Smooth muscle cell (in vitro differentiated cells): ENCODE results near the gene DNAJC25. TPM values are rescaled to one million over a fixed set of nuclear protein-coding genes. Genes with fewer than 3 reads are reported as not detected.

ENCODE experiments used
- DNase-seq: peaks from one replicate; lab custom pipeline; 2025; ENCODE audit not compliant: unreplicated experiment; lab: John Stamatoyannopoulos, UW
- H2AFZ ChIP-seq: fragments of 200-600 bp; sonication (generic); 2 replicates; pipeline ENCODE4 v1.6.0; 2016; ENCODE audit warnings: antibody characterized with exemption, low read depth, mild to moderate bottlenecking
- H3F3A ChIP-seq: fragments of 200-600 bp; sonication (generic); 2 replicates; pipeline ENCODE4 v1.6.0; 2017; ENCODE audit warnings: antibody characterized with exemption, low read depth
- H3K27ac ChIP-seq: fragments of 200-600 bp; sonication (generic); 2 replicates; pipeline ENCODE4 v1.5.1; 2016; ENCODE audit warnings: low read depth, mild to moderate bottlenecking
- H3K27me3 ChIP-seq: fragments of 200-600 bp; sonication (generic); 2 replicates; pipeline ENCODE4 v1.6.1; 2016; ENCODE audit warnings: low read depth, mild to moderate bottlenecking
- H3K36me3 ChIP-seq: fragments of 200-600 bp; sonication (generic); 2 replicates; pipeline ENCODE4 v1.5.1; 2016; ENCODE audit warnings: low read depth
- H3K4me1 ChIP-seq: fragments of 200-600 bp; sonication (generic); 2 replicates; pipeline ENCODE4 v1.5.1; 2016; ENCODE audit warnings: low read depth
- H3K4me2 ChIP-seq: fragments of 200-600 bp; sonication (generic); 2 replicates; pipeline ENCODE4 v1.6.0; 2016; ENCODE audit warnings: mild to moderate bottlenecking
- H3K4me3 ChIP-seq: fragments of 200-600 bp; sonication (generic); 2 replicates; pipeline ENCODE4 v1.5.1; 2016; ENCODE audit warnings: mild to moderate bottlenecking
- H3K79me2 ChIP-seq: fragments of 200-600 bp; sonication (generic); 2 replicates; pipeline ENCODE4 v1.6.0; 2016; ENCODE audit warnings: low read depth, mild to moderate bottlenecking
- H3K9ac ChIP-seq: fragments of 200-600 bp; sonication (generic); 2 replicates; pipeline ENCODE4 v1.6.0; 2016; ENCODE audit warnings: low read depth
- H3K9me3 ChIP-seq: fragments of 200-600 bp; sonication (generic); replicated peaks from 2 replicates; pipeline ENCODE4 v1.5.1; 2016; ENCODE audit warnings: low read depth
- H4K20me1 ChIP-seq: fragments of 200-600 bp; sonication (generic); 2 replicates; pipeline ENCODE4 v1.6.0; 2016; ENCODE audit warnings: low read depth
- WGBS: methylation state at CpG from one replicate; pipeline ENCODE4 v1.1.7; 2016; ENCODE audit warnings: low lambda C conversion rate; 5-methylcytosine and 5-hydroxymethylcytosine counted together
- polyA plus RNA-seq: library from polyadenylated mRNA; unstranded; fragments of >200 nt; fragmentation: Nextera tagmentation; extraction: Ambion mirVana; gene quantifications from 2 replicates; pipeline ENCODE4 v1.2.1, GENCODE V29; 2016
- total RNA-seq: library from RNA; depleted of rRNA; stranded (reverse); fragments of >200 nt; gene quantifications from 2 replicates; pipeline ENCODE4 v1.2.3, GENCODE V29; 2014
- TF ChIP-seq, protein P1 (sequence below): fragments of 200-600 bp; sonication (generic); IDR thresholded peaks from 2 replicates; pipeline ENCODE4 v1.5.1; 2017; ENCODE audit warnings: borderline replicate concordance, mild to moderate bottlenecking, antibody characterized with exemption; ENCODE audit not compliant: insufficient read depth, poor library complexity, severe bottlenecking

The DNAJC25 gene
- total and polyA plus RNA-seq, 2 experiments from 2014 or later, result 13.1 to 17.4 TPM

DNA sequence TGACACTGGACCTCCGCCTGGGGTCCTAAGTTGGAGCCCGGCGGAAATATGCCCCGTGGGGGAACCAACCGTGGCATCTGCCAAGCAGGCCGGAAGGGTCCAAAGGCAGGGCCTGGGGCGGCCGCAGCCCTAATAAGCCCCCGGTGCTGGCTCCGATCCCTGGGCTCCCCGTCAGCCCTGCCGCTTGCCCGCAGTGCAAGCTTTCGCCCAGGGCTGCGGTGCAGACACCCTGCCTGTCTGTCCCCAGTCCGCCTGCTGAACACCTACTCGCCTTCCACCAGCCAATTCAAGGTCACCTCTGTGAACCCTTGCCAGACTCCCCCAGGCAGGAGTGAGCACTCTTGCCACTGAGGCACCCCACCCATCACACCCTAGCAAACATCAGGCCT, 31.2 kb upstream of the DNAJC25 start:
- Histone ChIP-seq H3K4me3 (peak overlapping the region; percentile 68), H3K27ac (no peak overlapping the region), H2AFZ (peak overlapping the region; percentile 87), H3K36me3 (peaks cover 5% of the 10 kb centered on the region), H3K4me1 (no peaks in the 10 kb centered on the region), H3F3A (peaks cover 12% of the 10 kb centered on the region), H3K79me2 (no peaks in the 10 kb centered on the region), H4K20me1 (peaks cover 6% of the 10 kb centered on the region), H3K9me3 (no peaks in the 10 kb centered on the region), H3K4me2 (peak overlapping the region; percentile 94), H3K27me3 (no peaks in the 10 kb centered on the region), H3K9ac (no peak overlapping the region)
- TF ChIP-seq, protein P1, sequence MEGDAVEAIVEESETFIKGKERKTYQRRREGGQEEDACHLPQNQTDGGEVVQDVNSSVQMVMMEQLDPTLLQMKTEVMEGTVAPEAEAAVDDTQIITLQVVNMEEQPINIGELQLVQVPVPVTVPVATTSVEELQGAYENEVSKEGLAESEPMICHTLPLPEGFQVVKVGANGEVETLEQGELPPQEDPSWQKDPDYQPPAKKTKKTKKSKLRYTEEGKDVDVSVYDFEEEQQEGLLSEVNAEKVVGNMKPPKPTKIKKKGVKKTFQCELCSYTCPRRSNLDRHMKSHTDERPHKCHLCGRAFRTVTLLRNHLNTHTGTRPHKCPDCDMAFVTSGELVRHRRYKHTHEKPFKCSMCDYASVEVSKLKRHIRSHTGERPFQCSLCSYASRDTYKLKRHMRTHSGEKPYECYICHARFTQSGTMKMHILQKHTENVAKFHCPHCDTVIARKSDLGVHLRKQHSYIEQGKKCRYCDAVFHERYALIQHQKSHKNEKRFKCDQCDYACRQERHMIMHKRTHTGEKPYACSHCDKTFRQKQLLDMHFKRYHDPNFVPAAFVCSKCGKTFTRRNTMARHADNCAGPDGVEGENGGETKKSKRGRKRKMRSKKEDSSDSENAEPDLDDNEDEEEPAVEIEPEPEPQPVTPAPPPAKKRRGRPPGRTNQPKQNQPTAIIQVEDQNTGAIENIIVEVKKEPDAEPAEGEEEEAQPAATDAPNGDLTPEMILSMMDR, result no peak
- 58% methylated on average over 17 of the region's 17 CpGs for WGBS
- DNase-seq, result no peak

- H3K79me2 ChIP-seq, result no peaks in the 10 kb centered on the region
- peak overlapping the region; percentile 68 for H2AFZ ChIP-seq
- DNase-seq, result no peak
- H3K4me2 ChIP-seq, result peak overlapping the region; percentile 50
- H3K36me3 ChIP-seq, result no peaks in the 10 kb centered on the region
- no peaks in the 10 kb centered on the region for H3K27me3 ChIP-seq
- no peak overlapping the region for H3K4me3 ChIP-seq
- WGBS, result 56% methylated on average over 10 of the region's 10 CpGs
- peaks cover 6% of the 10 kb centered on the region for H4K20me1 ChIP-seq
- H3K9me3 ChIP-seq, result no peaks in the 10 kb centered on the region
- TF ChIP-seq, protein P1, result no peak
- H3K9ac ChIP-seq, result no peak overlapping the region
- peaks cover 12% of the 10 kb centered on the region for H3F3A ChIP-seq
- H3K4me1 ChIP-seq, result no peaks in the 10 kb centered on the region
- H3K27ac ChIP-seq, result peak overlapping the region; percentile 61
Observed at GRCh38 chr9:111601237-111602018, 29.7 kb upstream of the DNAJC25 start.

GRCh38 chr9:111603041-111603440, 28.1 kb upstream of the DNAJC25 start:
- no peak overlapping the region for H3K9ac ChIP-seq
- H3K9me3 ChIP-seq, result no peaks in the 10 kb centered on the region
- DNase-seq, result no peak
- no peaks in the 10 kb centered on the region for H4K20me1 ChIP-seq
- H3K4me1 ChIP-seq, result no peaks in the 10 kb centered on the region
- H3K4me3 ChIP-seq, result no peak overlapping the region
- peaks cover 12% of the 10 kb centered on the region for H3F3A ChIP-seq
- TF ChIP-seq, protein P1, result no peak
- H2AFZ ChIP-seq, result no peak overlapping the region
- H3K27ac ChIP-seq, result no peak overlapping the region
- 93% methylated on average over 4 of the region's 4 CpGs for WGBS
- no peaks in the 10 kb centered on the region for H3K79me2 ChIP-seq
- no peaks in the 10 kb centered on the region for H3K27me3 ChIP-seq
- H3K36me3 ChIP-seq, result no peaks in the 10 kb centered on the region
- no peak overlapping the region for H3K4me2 ChIP-seq

DNA sequence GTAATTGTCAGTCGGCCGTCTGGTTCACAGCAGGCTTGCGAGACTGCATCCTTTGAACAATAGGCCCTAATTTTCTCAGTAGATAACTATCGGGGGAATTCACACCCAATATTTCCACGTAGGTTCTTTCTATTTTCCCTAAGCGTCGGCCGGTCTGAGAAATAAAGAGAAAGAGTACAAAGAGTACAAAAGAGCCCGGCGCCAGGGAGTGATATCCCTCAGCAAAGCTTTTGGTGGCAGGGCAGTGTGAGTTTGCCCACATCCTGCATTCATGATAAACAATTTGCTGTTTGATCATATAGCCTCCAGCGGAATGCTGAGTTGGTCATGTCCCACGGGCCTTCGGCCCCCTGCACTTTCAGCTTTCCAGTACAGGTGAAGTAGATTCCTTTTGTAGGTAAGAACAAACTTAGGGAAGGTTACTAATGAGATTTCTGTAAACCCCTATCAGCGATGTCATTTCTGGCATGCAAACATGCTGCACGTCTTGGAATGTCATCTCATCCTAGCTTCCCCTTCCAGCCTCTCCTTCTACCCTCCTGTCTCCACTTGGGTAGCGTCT, 27.0 kb upstream of the DNAJC25 start:
- Histone ChIP-seq H3K27me3 (no peaks in the 10 kb centered on the region), H3K4me2 (no peak overlapping the region)
- no peak for DNase-seq

More for the DNA sequence above, 27.0 kb upstream of the DNAJC25 start:
- H3K4me1 ChIP-seq, result no peaks in the 10 kb centered on the region
- WGBS, result 84% methylated on average over 16 of the region's 16 CpGs
- no peak overlapping the region for H3K9ac ChIP-seq
- peaks cover 12% of the 10 kb centered on the region for H3F3A ChIP-seq
- H3K4me3 ChIP-seq, result no peak overlapping the region
- H3K27ac ChIP-seq, result no peak overlapping the region
- no peaks in the 10 kb centered on the region for H3K36me3 ChIP-seq
- no peaks in the 10 kb centered on the region for H3K79me2 ChIP-seq
- H4K20me1 ChIP-seq, result no peaks in the 10 kb centered on the region
- H2AFZ ChIP-seq, result no peak overlapping the region
- H3K9me3 ChIP-seq, result no peaks in the 10 kb centered on the region
- TF ChIP-seq, protein P1, result no peak
